GM18498 (cell line): ENCODE measurements around the gene DRD2.
A peak's percentile ranks its signal among the peaks of the same experiment; 100 is the strongest.

Source experiments
- ATAC-seq: cut with Tn5 transposase; IDR thresholded peaks from one replicate; pipeline ENCODE4 v1.9.1; 2021; ENCODE audit warnings: mild to moderate bottlenecking, moderate library complexity; ENCODE audit not compliant: unreplicated experiment

DRD2 gene

GRCh38 chr11:113447621-113448315 is 27.4 kb downstream of the DRD2 start:
- ATAC-seq, result no peak

GRCh38 chr11:113446938-113447337 is 28.3 kb downstream of the DRD2 start:
- ATAC-seq, result no peak

GRCh38 chr11:113446112-113446511 is 29.1 kb downstream of the DRD2 start:
- no peak for ATAC-seq

- ATAC-seq, result no peak
These were observed 30.6 kb downstream of the DRD2 start for GRCh38 chr11:113444502-113445123.

- ATAC-seq, result no peak
These were observed 34.4 kb downstream of the DRD2 start for GRCh38 chr11:113440816-113441215.

- ATAC-seq, result no peak
These were observed 38.4 kb downstream of the DRD2 start for GRCh38 chr11:113436672-113437252.

- no peak for ATAC-seq
These were observed 39.8 kb downstream of the DRD2 start for GRCh38 chr11:113435190-113435968.

GRCh38 chr11:113431746-113432145 is 43.5 kb downstream of the DRD2 start:
- ATAC-seq, result no peak

- no peak for ATAC-seq
These were observed 48.5 kb downstream of the DRD2 start for GRCh38 chr11:113426686-113427085.

- ATAC-seq, result no peak
These were observed 54.4 kb downstream of the DRD2 start for GRCh38 chr11:113420808-113421207.

- no peak for ATAC-seq
These were observed 55.7 kb downstream of the DRD2 start for GRCh38 chr11:113419454-113420003.

GRCh38 chr11:113417428-113417827 is 57.8 kb downstream of the DRD2 start:
- peak; percentile 76 for ATAC-seq

GRCh38 chr11:113415343-113415742 is 59.9 kb downstream of the DRD2 start:
- no peak for ATAC-seq

GRCh38 chr11:113412675-113413074 is 62.5 kb downstream of the DRD2 start:
- no peak for ATAC-seq

- ATAC-seq, result no peak
These were observed 63.7 kb downstream of the DRD2 start for GRCh38 chr11:113411536-113411935.

GRCh38 chr11:113410414-113411135 is 64.6 kb downstream of the DRD2 start:
- ATAC-seq, result no peak

GRCh38 chr11:113409526-113409925 is 65.7 kb downstream of the DRD2 start:
- no peak for ATAC-seq

- ATAC-seq, result no peak
These were observed 66.3 kb downstream of the DRD2 start for GRCh38 chr11:113408887-113409286.

- ATAC-seq, result no peak
These were observed 67.0 kb downstream of the DRD2 start for GRCh38 chr11:113408206-113408605.

GRCh38 chr11:113407163-113407562 is 68.0 kb downstream of the DRD2 start:
- no peak for ATAC-seq
